Colonic mucosa (tissue), 4 donors: ENCODE results near the gene WDR76. TPM values are rescaled to one million over a fixed set of nuclear protein-coding genes. Genes with fewer than 3 reads are reported as not detected.
A peak's percentile ranks its signal among the peaks of the same experiment; 100 is the strongest.

Experiments used
- DNase-seq: peaks from one replicate; pipeline ENCODE4 v3.0.0-alpha.2; 2020
- H3K27ac ChIP-seq: fragments of 200-600 bp; one replicate; pipeline ENCODE4 v1.8.0; 2021
- H3K27me3 ChIP-seq: fragments of 200-600 bp; one replicate; pipeline ENCODE4 v1.8.0; 2021
- H3K36me3 ChIP-seq: fragments of 200-600 bp; one replicate; pipeline ENCODE4 v1.8.0; 2021
- H3K4me1 ChIP-seq: fragments of 200-600 bp; one replicate; pipeline ENCODE4 v1.8.0; 2021; ENCODE audit warnings: mild to moderate bottlenecking
- H3K4me3 ChIP-seq: fragments of 200-600 bp; one replicate; pipeline ENCODE4 v1.8.0; 2021
- H3K9ac ChIP-seq, 2 donors: one replicate each; pipeline ENCODE4 v1.7.0; 2013; ENCODE audit warnings: control low read depth in 2 of 2, low read depth in 2 of 2, low read length in 2 of 2
- H3K9me3 ChIP-seq: fragments of 200-600 bp; one replicate; pipeline ENCODE4 v1.8.0; 2021
- CTCF ChIP-seq: fragments of 200-600 bp; IDR thresholded peaks from one replicate; pipeline ENCODE4 v1.8.0; 2022; ENCODE audit warnings: antibody characterized with exemption, mild to moderate bottlenecking
- intact Hi-C: fragments of 100-400 bp; cut with DNase I; formaldehyde crosslinking; loops from one replicate; pipeline ENCODE4 v1.14.1; 2022
- total RNA-seq, 2 donors: library from RNA; stranded (reverse); fragmentation: NEBNext Ultra II Directional in 1 of 2; extraction: Animal tissue kit (Norgen Biotek cat#: 25700) in 1 of 2; gene quantifications; one replicate each; pipeline ENCODE4 v1.2.1, GENCODE V29; 2021
- donor health status: healthy.
- donor health status: DM: no; HTN: no; CAD: no.
- donor health status: DM: no; HTN: no; CAD: no.

WDR76 gene
- total RNA-seq, 2 donors from 2014 or later: 6.8 to 20.7 TPM

GRCh38 chr15:43792761-43793476 is 33.9 kb upstream of the WDR76 start:
- H3K36me3 ChIP-seq: peaks cover 8% of the 10 kb centered on the region
- intact Hi-C loops: loop anchor here (10.0 kb wide), 1 partner anchor 922 kb away; the partner anchor contains the start of genes B2M and PATL2
- peaks cover 22% of the 10 kb centered on the region for H3K4me1 ChIP-seq
- DNase-seq: peak; percentile 63
- H3K9ac ChIP-seq: peak overlapping the region; percentile 100
- TF ChIP-seq CTCF: no peak
- peak overlapping the region; percentile 87 for H3K4me3 ChIP-seq
- no peaks in the 10 kb centered on the region for H3K27me3 ChIP-seq
- H3K9me3 ChIP-seq: no peaks in the 10 kb centered on the region
- H3K27ac ChIP-seq: peak overlapping the region; percentile 93

GRCh38 chr15:43793647-43794046 is 33.2 kb upstream of the WDR76 start:
- H3K27ac ChIP-seq: peak overlapping the region; percentile 93
- no peak for DNase-seq
- H3K9ac ChIP-seq: peak overlapping the region; percentile 100
- H3K4me3 ChIP-seq: peak overlapping the region; percentile 87
- H3K9me3 ChIP-seq: no peaks in the 10 kb centered on the region
- TF ChIP-seq CTCF: no peak
- peaks cover 8% of the 10 kb centered on the region for H3K36me3 ChIP-seq
- H3K27me3 ChIP-seq: no peaks in the 10 kb centered on the region
- peaks cover 27% of the 10 kb centered on the region for H3K4me1 ChIP-seq
- intact Hi-C loops: loop anchor here (10.0 kb wide), 1 partner anchor 921 kb away; the partner anchor contains the start of genes B2M and PATL2

- Histone ChIP-seq H3K4me1 (peaks cover 27% of the 10 kb centered on the region), H3K27ac (peak overlapping the region; percentile 93), H3K27me3 (no peaks in the 10 kb centered on the region), H3K4me3 (no peak overlapping the region), H3K36me3 (peaks cover 8% of the 10 kb centered on the region), H3K9me3 (no peaks in the 10 kb centered on the region), H3K9ac (peak overlapping the region in 1 of 2 donors; percentile 100)
- TF ChIP-seq CTCF: no peak
- intact Hi-C loops: loop anchor here (10.0 kb wide), 1 partner anchor 920 kb away; the partner anchor contains the start of genes B2M and PATL2
- DNase-seq: no peak
Measured at GRCh38 chr15:43794269-43795037, 32.3 kb upstream of the WDR76 start.

GRCh38 chr15:43795197-43795596 is 31.6 kb upstream of the WDR76 start:
- H3K4me1 ChIP-seq: peaks cover 32% of the 10 kb centered on the region

More at GRCh38 chr15:43795197-43795596, 31.6 kb upstream of the WDR76 start:
- Histone ChIP-seq H3K4me3 (no peak overlapping the region), H3K9ac (no peak overlapping the region), H3K27ac (peak overlapping the region; percentile 14), H3K27me3 (no peaks in the 10 kb centered on the region), H3K9me3 (no peaks in the 10 kb centered on the region), H3K36me3 (peaks cover 8% of the 10 kb centered on the region)
- no peak for DNase-seq
- intact Hi-C loops: loop anchor here (10.0 kb wide), 1 partner anchor 920 kb away; the partner anchor contains the start of genes B2M and PATL2
- no peak for TF ChIP-seq CTCF
